HepG2 (cell line): ENCODE data around the gene SUSD3. TPM values are rescaled to one million over a fixed set of nuclear protein-coding genes. Genes with fewer than 3 reads are reported as not detected.

Experiments
- ATAC-seq: fragments of 200-7000 bp; cut with Tn5 transposase; 3 replicates; pipeline ENCODE4 v1.9.1; 2020; ENCODE audit warnings: mild to moderate bottlenecking, moderate library complexity
- BruUV-seq: library from RNA; stranded (reverse); fragments of 400-500 nt; replicated peaks from 2 replicates; lab custom pipeline; 2021; lab: Mats Ljungman, UMichigan
- CTCF ChIA-PET: fragments of 300-600 bp; formaldehyde crosslinking; extraction: SDS; loops from one replicate; lab custom pipeline; 2021; ENCODE audit warnings: low total read pairs, inconsistent platforms, low intra/inter-chr PET ratio; lab: Yijun Ruan, JAX
- POLR2A ChIA-PET: fragments of 350-600 bp; sonication (Branson Sonifier 250); formaldehyde crosslinking; loops from one replicate; lab custom pipeline; 2020; ENCODE audit warnings: antibody characterized with exemption, inconsistent platforms; lab: Yijun Ruan, JAX
- DNase-seq: peaks from one replicate; pipeline ENCODE4 v3.0.0-alpha.2; 2015; ENCODE audit warnings: low spot score
- FAIRE-seq: peaks from 3 replicates; lab custom pipeline; 2011; peaks lifted over from hg19 to GRCh38; lab: Jason Lieb, UNC
- H2AFZ ChIP-seq: one replicate; pipeline ENCODE4 v1.6.1; 2011; ENCODE audit warnings: low read length, inconsistent platforms
- H3K27ac ChIP-seq: fragments of 300-600 bp; 3 replicates; pipeline ENCODE4 v1.8.0; 2011; ENCODE audit warnings: mixed run types, mild to moderate bottlenecking, mixed read lengths, low read length, inconsistent platforms; ENCODE audit not compliant: insufficient read depth; ENCODE audit errors: extremely low read length
- H3K27me3 ChIP-seq, 2 experiments: fragments of 200-600 bp in 1 of 2; 2 replicates in 1 of 2; 3 replicates in 1 of 2; pipeline versions ENCODE4 v1.6.0 to v1.8.0; 2011; ENCODE audit warnings: low read length in 2 of 2, mild to moderate bottlenecking in 2 of 2, moderate library complexity in 2 of 2, inconsistent platforms in 1 of 2; ENCODE audit not compliant: insufficient read depth in 2 of 2, control insufficient read depth in 1 of 2
- H3K36me3 ChIP-seq, 2 experiments: fragments of 200-600 bp in 1 of 2; replicated peaks in 1 of 2; 2 replicates in 1 of 2; 3 replicates in 1 of 2; pipeline versions ENCODE4 v1.5.1 to v1.8.0; 2011; ENCODE audit warnings: low read length in 2 of 2, inconsistent platforms in 1 of 2; ENCODE audit not compliant: insufficient read depth in 2 of 2, control insufficient read depth in 1 of 2
- H3K4me1 ChIP-seq: 2 replicates; pipeline ENCODE4 v1.5.1; 2012; ENCODE audit warnings: low read length, inconsistent platforms; ENCODE audit not compliant: insufficient read depth
- H3K4me2 ChIP-seq: 2 replicates; pipeline ENCODE4 v1.6.0; 2011; ENCODE audit warnings: low read depth, low read length, inconsistent platforms
- H3K4me3 ChIP-seq, 3 experiments: fragments of 200-600 bp in 1 of 3; sonication (generic), shearing (Covaris generic) in 1 of 3; replicated peaks in 1 of 3; 2 replicates each; pipeline ENCODE4 v1.5.1; 2011 to 2016; ENCODE audit warnings: low read length in 3 of 3, inconsistent platforms in 2 of 3, low read depth in 2 of 3, mild to moderate bottlenecking in 2 of 3, control low read depth in 1 of 3, mixed read lengths in 1 of 3; ENCODE audit not compliant: insufficient read depth in 1 of 3
- H3K79me2 ChIP-seq: one replicate; pipeline ENCODE4 v1.6.1; 2011; ENCODE audit warnings: low read length, inconsistent platforms; ENCODE audit not compliant: insufficient read depth
- H3K9ac ChIP-seq: 2 replicates; pipeline ENCODE4 v1.6.0; 2011; ENCODE audit warnings: mild to moderate bottlenecking, low read depth, low read length, inconsistent platforms; ENCODE audit not compliant: insufficient read depth
- H3K9me3 ChIP-seq: 2 replicates; pipeline ENCODE4 v1.5.1; 2012; ENCODE audit warnings: mild to moderate bottlenecking, low read length
- H4K20me1 ChIP-seq: 2 replicates; pipeline ENCODE4 v1.6.0; 2011; ENCODE audit warnings: inconsistent platforms, mild to moderate bottlenecking, low read length, moderate library complexity; ENCODE audit not compliant: insufficient read depth
- HCFC1 ChIP-seq: fragments of 150-350 bp; IDR thresholded peaks from 2 replicates; pipeline ENCODE4 v1.6.1; 2014; ENCODE audit warnings: low read depth, low read length
- NFATC3 ChIP-seq: sonication (generic); formaldehyde crosslinking; IDR thresholded peaks from 2 replicates; pipeline ENCODE4 v1.5.1; 2020; ENCODE audit warnings: mild to moderate bottlenecking, missing genetic modification reagents
- YY1 ChIP-seq: IDR thresholded peaks from 2 replicates; pipeline ENCODE4 v1.6.1; 2011; ENCODE audit warnings: low read length, low read depth, moderate library complexity, mild to moderate bottlenecking; ENCODE audit not compliant: insufficient read depth, insufficient replicate concordance
- ZNF30 ChIP-seq: sonication (generic); formaldehyde crosslinking; IDR thresholded peaks from 2 replicates; pipeline ENCODE4 v1.5.0; 2020; ENCODE audit warnings: mild to moderate bottlenecking, missing genetic modification reagents
- ZNF543 ChIP-seq: sonication (generic); formaldehyde crosslinking; IDR thresholded peaks from 2 replicates; pipeline ENCODE4 v1.4.0; 2020; ENCODE audit warnings: mild to moderate bottlenecking, missing genetic modification reagents
- WGBS: methylation state at CpG from one replicate; pipeline ENCODE4 v1.1.6; 2017; ENCODE audit warnings: low lambda C conversion rate; 5-methylcytosine and 5-hydroxymethylcytosine counted together
- in situ Hi-C: cut with HindIII; loops from 2 replicates; pipeline ENCODE4 v1.10.0; 2017; ENCODE audit warnings: low pct_unique_long_range_greater_than_20kb; ENCODE audit not compliant: extremely low pct_ligation_motif_present
- intact Hi-C: fragments of 100-400 bp; cut with micrococcal nuclease; formaldehyde crosslinking; loops from one replicate; pipeline ENCODE4 v1.10.0; 2022; ENCODE audit not compliant: unreplicated experiment
- polyA plus RNA-seq, 8 experiments: library from polyadenylated mRNA; depleted of rRNA in 3 of 8; stranded (reverse) in 7 of 8; unstranded in 1 of 8; fragments of >200 nt; fragmentation: Illumina TruSeq in 4 of 8; extraction: Trizol in 4 of 8; gene quantifications; 2 replicates each; pipeline versions ENCODE4 v1.2.1 to v1.2.3, GENCODE V29; 2011 to 2016; ENCODE audit warnings: low read depth in 4 of 8, missing spikeins in 1 of 8, mixed read lengths in 1 of 8; ENCODE audit not compliant: insufficient read depth in 1 of 8
- total RNA-seq, 5 experiments: library from RNA; depleted of rRNA; stranded (reverse); fragments of >200 nt; fragmentation: Illumina TruSeq; extraction: Trizol; gene quantifications; 2 replicates each; pipeline ENCODE4 v1.2.3, GENCODE V29; 2016; ENCODE audit warnings: low read depth in 1 of 5
- TF ChIP-seq, protein P1 (sequence below): sonication (generic); formaldehyde crosslinking; IDR thresholded peaks from 2 replicates; pipeline ENCODE4 v1.4.0; 2020; ENCODE audit warnings: low read depth, mild to moderate bottlenecking, missing genetic modification reagents
- TF ChIP-seq, protein P2 (sequence below): sonication (generic); formaldehyde crosslinking; IDR thresholded peaks from 2 replicates; pipeline ENCODE4; 2020; ENCODE audit warnings: missing genetic modification reagents, mild to moderate bottlenecking, borderline replicate concordance

SUSD3 gene
- total and polyA plus RNA-seq, 2 of the 13 experiments (the other 11 are each of a cell fraction or from before 2014, with no cell fraction given): 7.0 to 9.1 TPM

DNA sequence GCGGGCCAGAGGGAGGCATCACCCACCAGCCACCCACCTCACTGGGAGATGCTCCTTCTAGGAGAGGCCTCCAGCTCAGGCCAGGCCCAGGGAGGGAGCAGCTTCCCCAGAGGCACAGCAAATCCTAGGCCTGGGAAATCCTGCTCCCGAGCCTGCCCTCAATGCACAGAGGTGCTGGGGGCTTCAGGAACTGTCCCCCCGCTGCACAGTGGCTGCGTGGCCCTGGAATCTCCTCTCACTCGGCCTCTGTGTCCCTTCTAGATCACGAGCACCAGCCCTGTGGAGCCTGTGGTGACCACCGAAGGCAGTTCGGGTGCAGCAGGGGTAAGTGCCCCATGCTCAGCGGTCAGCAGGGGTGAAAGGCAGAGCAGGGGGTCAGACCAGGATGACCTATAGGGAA lies 36.4 kb upstream of the SUSD3 start (continued):
- TF ChIP-seq NFATC3 (CRISPR knock-in tag): no peak
- TF ChIP-seq, protein P1, sequence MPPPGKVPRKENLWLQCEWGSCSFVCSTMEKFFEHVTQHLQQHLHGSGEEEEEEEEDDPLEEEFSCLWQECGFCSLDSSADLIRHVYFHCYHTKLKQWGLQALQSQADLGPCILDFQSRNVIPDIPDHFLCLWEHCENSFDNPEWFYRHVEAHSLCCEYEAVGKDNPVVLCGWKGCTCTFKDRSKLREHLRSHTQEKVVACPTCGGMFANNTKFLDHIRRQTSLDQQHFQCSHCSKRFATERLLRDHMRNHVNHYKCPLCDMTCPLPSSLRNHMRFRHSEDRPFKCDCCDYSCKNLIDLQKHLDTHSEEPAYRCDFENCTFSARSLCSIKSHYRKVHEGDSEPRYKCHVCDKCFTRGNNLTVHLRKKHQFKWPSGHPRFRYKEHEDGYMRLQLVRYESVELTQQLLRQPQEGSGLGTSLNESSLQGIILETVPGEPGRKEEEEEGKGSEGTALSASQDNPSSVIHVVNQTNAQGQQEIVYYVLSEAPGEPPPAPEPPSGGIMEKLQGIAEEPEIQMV (CRISPR knock-in tag): no peak
- no peak for TF ChIP-seq YY1
- TF ChIP-seq ZNF543: no peak
- TF ChIP-seq, protein P2, sequence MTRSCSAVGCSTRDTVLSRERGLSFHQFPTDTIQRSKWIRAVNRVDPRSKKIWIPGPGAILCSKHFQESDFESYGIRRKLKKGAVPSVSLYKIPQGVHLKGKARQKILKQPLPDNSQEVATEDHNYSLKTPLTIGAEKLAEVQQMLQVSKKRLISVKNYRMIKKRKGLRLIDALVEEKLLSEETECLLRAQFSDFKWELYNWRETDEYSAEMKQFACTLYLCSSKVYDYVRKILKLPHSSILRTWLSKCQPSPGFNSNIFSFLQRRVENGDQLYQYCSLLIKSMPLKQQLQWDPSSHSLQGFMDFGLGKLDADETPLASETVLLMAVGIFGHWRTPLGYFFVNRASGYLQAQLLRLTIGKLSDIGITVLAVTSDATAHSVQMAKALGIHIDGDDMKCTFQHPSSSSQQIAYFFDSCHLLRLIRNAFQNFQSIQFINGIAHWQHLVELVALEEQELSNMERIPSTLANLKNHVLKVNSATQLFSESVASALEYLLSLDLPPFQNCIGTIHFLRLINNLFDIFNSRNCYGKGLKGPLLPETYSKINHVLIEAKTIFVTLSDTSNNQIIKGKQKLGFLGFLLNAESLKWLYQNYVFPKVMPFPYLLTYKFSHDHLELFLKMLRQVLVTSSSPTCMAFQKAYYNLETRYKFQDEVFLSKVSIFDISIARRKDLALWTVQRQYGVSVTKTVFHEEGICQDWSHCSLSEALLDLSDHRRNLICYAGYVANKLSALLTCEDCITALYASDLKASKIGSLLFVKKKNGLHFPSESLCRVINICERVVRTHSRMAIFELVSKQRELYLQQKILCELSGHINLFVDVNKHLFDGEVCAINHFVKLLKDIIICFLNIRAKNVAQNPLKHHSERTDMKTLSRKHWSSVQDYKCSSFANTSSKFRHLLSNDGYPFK (CRISPR knock-in tag): no peak
- TF ChIP-seq ZNF30 (CRISPR knock-in tag): no peak
- TF ChIP-seq, all 625 proteins: peak for 0

DNA sequence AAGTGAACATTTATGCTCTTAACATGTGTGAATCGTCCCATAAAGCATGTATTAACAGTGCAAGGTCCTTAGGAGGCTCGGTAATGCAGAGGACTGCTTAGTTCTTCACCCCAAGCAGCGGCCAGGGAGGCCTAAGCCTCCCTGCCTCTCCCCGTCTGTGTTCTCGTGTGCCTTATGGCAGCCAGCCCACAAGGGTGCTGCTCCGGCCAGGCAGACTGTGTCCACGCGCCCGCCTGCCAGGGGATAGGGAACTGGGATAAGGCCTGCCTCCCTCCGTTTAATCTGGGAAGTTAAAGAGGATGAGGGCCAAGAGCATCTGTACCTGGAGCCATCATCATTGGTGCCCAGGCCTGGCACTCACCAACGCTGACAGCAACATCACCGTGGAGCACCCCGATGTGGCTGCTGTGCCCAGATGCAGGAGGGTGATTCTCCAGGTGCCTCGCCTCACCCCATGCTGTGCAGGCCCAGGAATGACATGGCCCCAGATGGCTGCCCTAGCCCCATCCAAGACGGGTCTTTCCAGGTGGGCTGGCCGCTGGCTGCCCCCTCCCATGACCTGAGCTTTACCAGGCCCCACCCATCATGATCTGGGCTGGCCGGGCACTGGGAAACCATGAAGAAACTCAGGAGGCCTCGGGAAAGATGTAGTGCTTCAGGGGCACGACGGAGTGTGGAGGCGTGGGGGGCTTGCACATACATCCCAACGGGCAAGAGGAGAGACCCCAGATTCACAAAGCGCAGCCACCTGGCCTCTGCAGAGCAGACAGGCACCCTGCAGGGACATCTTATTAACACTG lies 35.6 kb upstream of the SUSD3 start:
- no peaks in the 10 kb centered on the region for H3K9me3 ChIP-seq
- H3K4me2 ChIP-seq: no peak overlapping the region
- no peak for TF ChIP-seq HCFC1
- FAIRE-seq (no peak), ATAC-seq (no peak), DNase-seq (no peak)
- H3K4me1 ChIP-seq: no peaks in the 10 kb centered on the region
- no peaks in the 10 kb centered on the region for H3K79me2 ChIP-seq
- POLR2A ChIA-PET: no interaction called here
- no peaks in the 10 kb centered on the region for H3K27me3 ChIP-seq
- intact Hi-C loops (no loop called here), in situ Hi-C loops (no loop called here)
- CTCF ChIA-PET: no interaction called here
- no peaks in the 10 kb centered on the region for H4K20me1 ChIP-seq
- H2AFZ ChIP-seq: no peak overlapping the region
- no TSS peak for BruUV-seq
- no peak overlapping the region for H3K27ac ChIP-seq
- no peak overlapping the region for H3K9ac ChIP-seq
- H3K4me3 ChIP-seq: no peak overlapping the region
- WGBS: 74% methylated on average over 13 of the region's 23 CpGs
- H3K36me3 ChIP-seq: no peaks in the 10 kb centered on the region
